Mesothelial cell of epicardium (in vitro differentiated cells): Measurements from ENCODE around the gene MAP4K1. TPM values are rescaled to one million over a fixed set of nuclear protein-coding genes. Genes with fewer than 3 reads are reported as not detected.

ENCODE experiments used
- DNase-seq, 2 experiments: peaks; one replicate each; pipeline ENCODE4 v3.0.0; 2021; ENCODE audit warnings: low spot score in 2 of 2; ENCODE audit not compliant: unreplicated experiment in 2 of 2
- H3K27ac Mint-ChIP-seq: 2 replicates; pipeline ENCODE4 v1.8.0; 2021; ENCODE audit warnings: mixed read lengths
- H3K27me3 Mint-ChIP-seq: 2 replicates; pipeline ENCODE4 v1.8.0; 2021; ENCODE audit warnings: low read depth, mixed read lengths
- H3K36me3 Mint-ChIP-seq: 2 replicates; pipeline ENCODE4 v1.8.0; 2021; ENCODE audit warnings: mixed read lengths
- H3K4me1 Mint-ChIP-seq: 2 replicates; pipeline ENCODE4 v1.8.0; 2021; ENCODE audit warnings: mixed read lengths
- H3K4me3 Mint-ChIP-seq: 2 replicates; pipeline ENCODE4 v1.8.0; 2021; ENCODE audit warnings: mild to moderate bottlenecking, moderate library complexity, mixed read lengths
- H3K9me3 Mint-ChIP-seq: 2 replicates; pipeline ENCODE4 v1.8.0; 2021; ENCODE audit warnings: mixed read lengths
- CTCF ChIP-seq: fragments of 200-600 bp; sonication (generic); IDR thresholded peaks from one replicate; pipeline ENCODE4 v1.5.0; 2021; ENCODE audit warnings: antibody characterized with exemption; ENCODE audit not compliant: unreplicated experiment
- total RNA-seq: library from RNA; stranded (reverse); gene quantifications from 3 replicates; pipeline ENCODE4 v1.2.1, GENCODE V29; 2021

MAP4K1 gene
- total RNA-seq, 1 donor from 2014 or later: 5.6 TPM

- peak overlapping the region; percentile 100 for H3K27ac Mint-ChIP-seq
- H3K4me1 Mint-ChIP-seq: peaks cover 94% of the 10 kb centered on the region
- no peak overlapping the region for H3K4me3 Mint-ChIP-seq
- no peak for TF ChIP-seq CTCF
- peaks cover 8% of the 10 kb centered on the region for H3K36me3 Mint-ChIP-seq
- DNase-seq: no peak
- no peaks in the 10 kb centered on the region for H3K27me3 Mint-ChIP-seq
- H3K9me3 Mint-ChIP-seq: no peaks in the 10 kb centered on the region
Observed at GRCh38 chr19:38661136-38661535, 43.4 kb upstream of the MAP4K1 start.

GRCh38 chr19:38660724-38661123 is 43.0 kb upstream of the MAP4K1 start:
- Mint-ChIP-seq H3K9me3 (no peaks in the 10 kb centered on the region), H3K36me3 (peaks cover 10% of the 10 kb centered on the region), H3K4me3 (no peak overlapping the region), H3K27ac (peak overlapping the region; percentile 100), H3K4me1 (peaks cover 94% of the 10 kb centered on the region), H3K27me3 (no peaks in the 10 kb centered on the region)
- TF ChIP-seq CTCF: no peak
- no peak for DNase-seq

- peak overlapping the region; percentile 41 for H3K4me3 Mint-ChIP-seq
- H3K9me3 Mint-ChIP-seq: no peaks in the 10 kb centered on the region
- peaks cover 93% of the 10 kb centered on the region for H3K4me1 Mint-ChIP-seq
- H3K27ac Mint-ChIP-seq: peak overlapping the region; percentile 100
- TF ChIP-seq CTCF: no peak
- no peaks in the 10 kb centered on the region for H3K27me3 Mint-ChIP-seq
- H3K36me3 Mint-ChIP-seq: peaks cover 10% of the 10 kb centered on the region
- DNase-seq: no peak
Observed at GRCh38 chr19:38658462-38659306, 40.9 kb upstream of the MAP4K1 start.

- peaks cover 92% of the 10 kb centered on the region for H3K4me1 Mint-ChIP-seq
Observed at GRCh38 chr19:38657633-38658222, 40.0 kb upstream of the MAP4K1 start.

More at GRCh38 chr19:38657633-38658222, 40.0 kb upstream of the MAP4K1 start:
- Mint-ChIP-seq H3K27ac (peak overlapping the region; percentile 100), H3K27me3 (no peaks in the 10 kb centered on the region), H3K36me3 (peaks cover 10% of the 10 kb centered on the region), H3K9me3 (no peaks in the 10 kb centered on the region), H3K4me3 (peak overlapping the region; percentile 41)
- DNase-seq: no peak
- TF ChIP-seq CTCF: no peak
